HG02870 (cell line): Measurements from ENCODE around the gene PHF12.

Experiments
- ATAC-seq: cut with Tn5 transposase; IDR thresholded peaks from one replicate; pipeline ENCODE4 v1.9.1; 2021; ENCODE audit warnings: mild to moderate bottlenecking, moderate library complexity; ENCODE audit not compliant: unreplicated experiment

Gene PHF12

DNA sequence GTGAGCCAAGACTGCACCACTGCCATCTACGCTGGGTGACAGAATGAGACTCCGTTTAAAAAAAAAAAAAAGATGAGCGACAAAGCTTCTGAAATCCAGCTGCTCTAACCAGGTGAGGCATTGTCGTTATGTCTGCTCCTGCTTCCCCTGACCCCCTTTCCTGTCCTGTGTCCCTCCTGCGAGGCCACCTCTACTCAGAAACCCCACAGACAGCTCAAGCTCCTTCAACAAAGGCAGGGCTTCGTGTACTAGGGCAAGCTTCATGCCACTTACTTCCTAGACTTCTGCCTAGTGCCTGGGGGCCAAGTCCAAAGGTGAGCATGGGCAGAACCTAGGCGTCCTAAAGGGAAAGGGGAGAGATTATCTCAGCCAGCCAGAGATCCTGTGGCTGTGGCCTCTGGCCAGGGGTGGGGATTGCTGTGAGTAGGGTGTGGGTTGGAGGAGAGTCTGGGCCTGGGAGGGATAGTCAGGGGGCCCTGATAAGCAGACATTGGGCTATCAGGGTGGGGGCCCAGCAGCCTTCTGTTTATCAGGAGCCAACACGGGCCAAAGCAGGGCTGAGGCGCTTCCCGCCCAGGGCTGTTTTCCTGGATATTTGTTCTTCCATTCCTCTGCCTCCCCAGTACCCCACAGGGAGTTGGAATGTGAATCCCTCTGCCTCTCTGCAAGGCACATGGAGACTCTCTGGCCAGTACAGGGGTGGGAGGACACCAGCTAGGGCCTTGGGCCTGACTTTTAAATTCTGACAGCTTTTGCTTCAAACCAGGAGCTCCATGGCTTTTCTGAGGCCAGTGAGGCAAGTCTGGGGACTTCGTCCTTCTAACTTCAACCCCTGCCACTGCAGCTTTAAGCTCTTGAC is 86.1 kb downstream of the PHF12 start:
- no peak for ATAC-seq

DNA sequence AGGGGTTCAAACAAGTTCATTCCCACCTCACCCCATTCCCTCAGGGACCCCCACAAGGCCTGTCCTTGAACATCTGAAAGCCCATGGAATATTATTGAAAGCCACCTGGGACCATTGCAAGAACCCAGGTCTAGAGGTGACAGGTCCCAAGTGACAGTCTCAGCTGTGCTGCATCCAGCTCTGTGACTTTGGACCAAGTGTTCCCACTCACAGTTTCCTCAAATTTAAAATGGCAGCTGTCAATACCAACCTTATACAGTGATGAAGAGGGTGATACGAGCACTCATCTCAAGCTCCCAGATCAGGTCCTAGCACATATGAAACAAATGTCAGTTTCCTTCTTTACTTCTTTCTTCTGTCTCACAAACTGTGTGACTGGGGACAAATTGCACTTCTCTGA is 87.4 kb downstream of the PHF12 start:
- no peak for ATAC-seq

DNA sequence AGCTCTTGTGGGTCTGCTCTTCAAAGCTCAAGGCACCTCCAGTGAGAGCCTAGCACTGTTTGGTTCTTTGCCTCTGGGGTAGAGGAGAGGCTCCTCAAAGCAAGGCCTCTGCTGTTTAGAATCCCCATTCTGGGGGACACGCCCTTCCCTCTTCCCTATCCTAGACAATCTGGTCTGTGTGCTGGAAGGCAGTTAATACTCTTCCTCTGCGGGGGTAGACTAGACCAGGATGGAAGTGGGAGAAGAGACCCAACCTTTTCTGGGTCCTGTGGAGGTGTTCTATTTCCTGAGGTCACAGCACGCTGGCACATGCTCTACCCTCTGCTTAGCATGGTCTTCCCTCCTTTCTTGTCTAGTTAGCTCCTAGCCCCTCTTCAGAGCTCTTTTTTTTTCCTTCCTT is 88.8 kb downstream of the PHF12 start:
- no peak for ATAC-seq

DNA sequence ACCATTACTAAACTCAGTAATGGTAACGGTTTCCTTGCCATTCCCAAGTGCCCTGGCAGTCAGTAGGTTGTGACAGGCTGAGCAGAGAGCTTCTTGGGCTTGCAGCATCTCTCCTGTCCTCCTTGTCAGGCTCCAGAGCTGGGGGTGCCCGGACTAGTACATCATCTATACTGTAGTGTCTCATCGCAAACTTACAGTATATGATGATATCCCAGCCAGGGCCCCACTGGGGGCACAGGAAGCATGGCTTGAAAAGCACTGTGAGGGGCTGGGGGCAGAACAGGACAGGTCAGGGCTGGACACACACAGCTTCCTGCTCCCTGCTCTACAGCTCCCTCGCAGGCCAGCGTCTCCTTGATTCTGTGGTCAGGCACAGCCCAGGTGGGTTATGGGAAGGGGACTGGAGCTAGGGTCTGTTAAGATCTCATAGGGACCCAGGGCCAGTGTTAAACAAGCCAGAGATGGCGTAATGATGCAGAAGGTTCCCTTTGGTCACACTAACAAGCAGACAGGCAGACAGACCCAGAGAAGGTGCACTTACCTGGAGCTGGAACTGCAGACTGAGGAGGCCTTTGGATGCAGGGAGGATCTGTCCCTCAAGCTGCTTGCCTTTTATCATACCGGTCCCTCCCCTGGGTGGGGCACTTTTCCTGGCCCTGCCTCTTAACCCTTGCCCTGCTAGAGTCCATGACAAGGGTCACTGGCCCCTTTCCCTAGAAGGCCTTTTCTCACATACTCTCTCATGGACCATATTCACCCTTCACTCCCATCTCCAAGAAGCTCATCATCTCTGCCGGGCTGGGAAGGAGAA is 89.7 kb downstream of the PHF12 start:
- ATAC-seq = no peak

DNA sequence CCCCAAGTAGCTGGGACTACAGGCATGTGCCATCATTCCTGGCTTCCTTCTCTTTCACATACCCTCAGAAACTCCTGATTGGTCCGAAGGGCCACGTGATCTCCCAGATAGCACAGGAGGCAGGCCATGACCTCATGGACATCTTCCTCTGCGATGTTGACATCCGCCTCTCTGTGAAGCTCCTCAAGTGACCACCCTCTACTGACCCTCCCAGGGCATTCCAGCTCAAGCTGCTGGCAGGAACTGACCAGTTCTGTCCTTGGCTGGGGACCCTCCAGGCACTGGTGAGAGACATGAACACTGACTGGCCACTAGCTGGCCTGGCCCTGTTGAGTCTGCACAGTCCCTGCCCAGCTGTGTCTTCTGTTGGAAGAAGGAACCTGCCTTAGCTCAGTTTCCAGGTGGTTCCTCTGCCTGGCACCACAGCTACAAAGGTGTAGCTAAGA is 90.9 kb downstream of the PHF12 start:
- ATAC-seq = no peak

DNA sequence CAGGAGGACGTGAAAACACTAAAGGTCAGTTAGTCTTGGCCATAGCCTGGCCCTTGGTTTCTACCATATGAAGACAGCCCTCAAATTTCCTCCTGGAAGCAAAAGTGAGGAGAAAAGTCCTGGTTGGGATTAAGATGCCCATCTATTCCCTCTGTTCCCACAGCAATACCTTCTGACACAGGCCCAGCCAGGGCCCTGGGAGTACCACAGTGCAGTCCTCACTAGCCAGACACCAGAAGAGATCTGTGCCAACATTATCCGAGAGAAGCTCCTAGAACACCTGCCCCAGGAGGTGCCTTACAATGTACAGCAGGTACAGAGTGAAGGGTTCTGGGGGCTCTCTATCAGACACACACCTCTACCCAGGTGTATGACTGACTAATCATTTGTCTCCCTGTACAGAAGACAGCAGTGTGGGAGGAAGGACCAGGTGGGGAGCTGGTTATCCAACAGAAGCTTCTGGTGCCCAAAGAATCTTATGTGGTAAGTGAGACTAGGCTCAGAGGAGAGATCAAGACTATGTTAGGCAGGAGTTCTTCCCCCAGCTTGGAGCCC is 92.4 kb downstream of the PHF12 start:
- ATAC-seq = no peak

DNA sequence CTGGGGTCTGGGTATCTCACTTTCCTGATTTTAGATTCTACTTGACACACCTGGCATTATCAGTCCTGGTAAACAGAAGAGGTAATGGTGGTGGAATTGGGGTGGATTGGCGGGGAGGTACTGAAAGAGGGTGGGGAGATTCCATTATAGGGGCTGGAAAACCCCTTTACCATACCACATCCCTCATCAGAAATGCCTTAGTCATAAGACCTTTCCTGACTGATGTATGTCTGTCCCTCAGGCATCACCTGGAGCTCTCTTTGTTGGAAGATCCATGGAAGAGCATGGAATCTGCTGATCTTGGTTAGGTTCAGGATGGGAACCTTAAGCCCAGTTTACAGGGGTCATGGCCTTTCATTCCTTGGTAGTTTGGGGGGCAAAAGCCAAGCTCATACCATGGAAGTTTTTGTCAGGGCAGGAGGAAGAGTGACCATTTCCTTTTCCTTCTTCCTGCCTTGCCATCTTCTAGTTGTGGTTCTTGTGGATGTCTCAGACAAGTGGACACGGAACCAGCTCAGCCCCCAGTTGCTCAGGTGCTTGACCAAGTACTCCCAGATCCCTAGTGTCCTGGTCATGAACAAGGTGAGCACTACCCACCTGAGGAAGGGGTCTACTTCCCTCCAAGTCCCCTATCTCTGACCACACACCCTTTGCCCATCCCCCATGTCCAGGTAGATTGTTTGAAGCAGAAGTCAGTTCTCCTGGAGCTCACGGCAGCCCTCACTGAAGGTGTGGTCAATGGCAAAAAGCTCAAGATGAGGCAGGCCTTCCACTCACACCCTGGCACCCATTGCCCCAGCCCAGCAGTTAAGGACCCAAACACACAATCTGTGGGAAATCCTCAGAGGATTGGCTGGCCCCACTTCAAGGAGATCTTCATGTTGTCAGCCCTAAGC is 93.2 kb downstream of the PHF12 start:
- no peak for ATAC-seq

DNA sequence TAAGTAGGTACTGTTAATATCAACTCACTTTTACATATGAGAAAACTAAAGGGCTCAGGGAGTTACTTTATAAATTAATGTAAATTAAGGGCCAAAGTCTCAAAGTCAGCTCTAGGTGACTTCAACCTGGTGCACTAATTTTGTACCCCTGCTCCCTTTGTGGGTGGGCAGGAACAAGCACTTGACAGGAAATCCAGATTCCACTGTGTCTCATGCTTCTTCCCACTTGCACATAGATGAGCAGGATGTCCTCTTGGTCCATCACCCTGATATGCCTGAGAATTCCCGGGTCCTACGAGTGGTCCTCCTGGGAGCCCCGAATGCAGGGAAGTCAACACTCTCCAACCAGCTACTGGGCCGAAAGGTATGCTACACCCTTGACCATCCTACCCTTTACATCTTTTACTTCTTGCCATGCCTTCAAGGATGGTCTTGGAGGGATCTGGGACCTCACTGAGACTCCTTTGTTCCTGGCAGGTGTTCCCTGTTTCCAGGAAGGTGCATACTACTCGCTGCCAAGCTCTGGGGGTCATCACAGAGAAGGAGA is 95.2 kb downstream of the PHF12 start:
- no peak for ATAC-seq

DNA sequence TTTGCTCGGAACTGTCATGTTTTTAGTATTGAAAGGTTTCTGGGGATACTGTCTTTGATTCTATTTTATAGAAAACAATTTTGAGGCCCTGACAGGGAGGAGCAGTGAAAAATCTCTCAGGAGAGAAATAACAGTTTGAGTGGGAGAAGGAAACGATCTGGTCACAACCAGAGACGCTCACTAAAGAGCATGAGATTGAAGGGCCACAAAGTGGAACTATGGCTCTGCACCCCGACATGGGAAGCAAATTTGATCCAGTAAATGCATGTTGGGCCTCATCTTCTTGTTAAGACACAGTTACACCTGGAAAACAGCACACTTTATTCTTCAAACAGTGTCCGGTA is 96.0 kb downstream of the PHF12 start:
- ATAC-seq = no peak
